Raji (cell line): Measurements from ENCODE around the gene ATXN2.

Source experiments
- POLR2A ChIP-seq: IDR thresholded peaks from 2 replicates; pipeline ENCODE4 v1.6.1; 2011; ENCODE audit warnings: low read depth, low read length, control low read depth; ENCODE audit not compliant: insufficient read depth

The ATXN2 gene

DNA sequence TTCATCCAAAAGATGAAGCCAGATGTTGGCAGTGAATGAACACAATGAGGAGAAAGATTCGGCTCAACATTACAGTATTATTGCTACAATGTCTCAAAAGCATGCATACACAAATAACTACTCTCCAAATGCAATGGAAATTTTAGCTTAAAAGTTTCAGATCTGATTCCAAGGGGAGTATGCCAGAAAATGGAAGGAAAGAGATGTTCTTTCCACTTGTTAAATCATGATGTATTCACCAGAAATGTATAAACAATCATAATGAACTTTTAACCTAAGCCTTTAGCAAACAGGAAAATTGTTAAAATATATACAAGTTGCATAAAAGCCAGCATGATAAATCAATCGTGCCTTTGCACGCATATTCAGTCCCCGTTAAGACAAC is 131.3 kb downstream of the ATXN2 start:
- TF ChIP-seq POLR2A: no peak

GRCh38 chr12:111467092-111467856 is 131.8 kb downstream of the ATXN2 start:
- no peak for TF ChIP-seq POLR2A

GRCh38 chr12:111462210-111462769 is 136.8 kb downstream of the ATXN2 start:
- TF ChIP-seq POLR2A: no peak

GRCh38 chr12:111458546-111459172 is 140.5 kb downstream of the ATXN2 start:
- TF ChIP-seq POLR2A: no peak

DNA sequence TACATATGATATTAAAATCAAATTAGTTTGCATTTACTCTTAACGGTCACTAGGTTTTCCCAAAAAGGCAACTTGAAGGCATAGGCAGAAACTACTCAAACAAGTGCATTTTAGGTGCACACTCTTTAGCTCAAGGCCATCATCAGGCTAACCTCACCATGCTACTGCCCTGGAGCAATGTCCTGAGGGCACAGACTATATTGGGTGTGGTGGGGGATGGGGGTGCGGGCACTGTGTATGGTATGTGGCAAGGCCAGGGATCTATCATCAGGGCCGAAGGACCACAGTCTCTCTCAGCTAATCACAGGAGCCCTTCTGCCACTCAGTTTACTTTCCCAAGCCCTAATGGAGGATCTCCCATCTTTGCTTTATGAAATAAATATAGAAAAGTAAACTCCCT is 141.5 kb downstream of the ATXN2 start:
- no peak for TF ChIP-seq POLR2A

- TF ChIP-seq POLR2A: no peak
Measured at GRCh38 chr12:111457071-111457470, 142.0 kb downstream of the ATXN2 start.

GRCh38 chr12:111455448-111456320 is 143.4 kb downstream of the ATXN2 start:
- TF ChIP-seq POLR2A: no peak

GRCh38 chr12:111454716-111455447 is 144.2 kb downstream of the ATXN2 start:
- TF ChIP-seq POLR2A: no peak

- no peak for TF ChIP-seq POLR2A
Measured at GRCh38 chr12:111454311-111454710, 144.8 kb downstream of the ATXN2 start.

GRCh38 chr12:111453071-111453989 is 145.8 kb downstream of the ATXN2 start:
- no peak for TF ChIP-seq POLR2A

GRCh38 chr12:111451649-111452129 is 147.4 kb downstream of the ATXN2 start:
- TF ChIP-seq POLR2A: no peak

DNA sequence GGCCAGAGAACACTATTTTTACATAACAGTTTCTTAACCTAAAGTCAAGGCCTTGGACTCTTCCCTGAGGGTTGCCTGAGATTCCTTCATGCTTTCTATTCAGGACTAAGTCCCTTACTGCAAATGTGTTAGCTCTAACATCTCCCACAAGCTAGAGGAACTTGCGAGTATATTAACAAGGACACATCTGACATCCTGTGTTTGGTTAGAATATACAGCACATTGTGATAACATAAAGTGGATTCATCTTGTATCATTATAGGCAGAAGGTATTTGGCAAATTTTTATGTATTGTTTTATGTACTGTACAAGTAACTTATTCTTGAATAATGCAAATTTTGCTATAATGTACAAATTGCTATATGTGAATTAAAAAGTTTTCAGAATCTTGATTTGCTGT is 147.9 kb downstream of the ATXN2 start:
- TF ChIP-seq POLR2A: no peak

GRCh38 chr12:111450676-111451075 is 148.4 kb downstream of the ATXN2 start:
- no peak for TF ChIP-seq POLR2A
